ENCODE measurements around the gene TRIM56. TPM values are rescaled to one million over a fixed set of nuclear protein-coding genes. Genes with fewer than 3 reads are reported as not detected.
"Not testable (repeated sequence)": the region's sequence is repeated elsewhere in the genome, so short reads cannot be mapped to it uniquely, and the experiment has no call there.

The TRIM56 gene
- 21.0 TPM for total RNA-seq
- long read RNA-seq, full-length matches to known transcripts = 10 of 21 reads
- long read RNA-seq, partial matches to known transcripts = 1 of 21 reads
- long read RNA-seq, other reads (novel, unspliced or antisense) = 10 of 21 reads

DNA sequence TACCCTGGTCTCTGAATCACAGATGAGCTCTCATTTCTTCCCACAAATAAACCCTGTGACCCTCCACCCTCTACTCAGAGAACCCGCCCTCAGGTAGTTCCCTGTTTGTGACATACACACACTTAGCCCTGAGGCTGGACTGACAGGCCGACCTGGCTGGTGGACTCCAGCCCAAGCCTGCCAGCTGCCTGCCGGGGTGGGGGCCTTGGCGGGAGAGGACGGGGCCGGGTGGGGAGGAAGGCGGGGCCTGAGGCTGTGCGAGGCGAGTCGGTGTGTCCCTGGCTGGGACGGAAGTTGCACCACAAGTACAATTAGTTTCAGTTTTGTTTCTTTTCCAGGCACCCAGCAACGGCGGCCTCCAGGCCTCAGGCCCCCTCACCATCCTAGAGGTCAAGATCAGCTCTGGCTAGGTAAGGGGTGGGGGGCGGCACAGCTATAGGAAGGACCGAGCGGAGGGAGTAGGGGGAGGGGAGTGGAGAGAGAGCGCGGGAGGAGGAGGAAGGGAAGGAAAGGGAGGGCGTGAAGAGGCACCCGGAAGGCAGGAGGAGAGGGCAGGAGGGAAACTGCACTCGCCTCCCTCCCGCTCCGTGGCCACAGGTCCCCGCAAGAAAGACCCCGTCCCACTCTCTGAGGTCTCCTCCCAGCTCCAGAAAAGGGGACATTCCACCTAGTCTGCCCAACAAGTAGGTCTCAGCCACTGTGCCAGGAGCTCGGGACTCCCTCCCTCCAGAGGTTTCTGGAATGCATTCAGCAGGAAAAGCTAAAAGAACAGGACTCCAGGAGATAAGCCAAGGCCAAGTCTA is at the start of gene TRIM56:
Gene TRIM56, plus strand, starts transcription at position 320 of the 803 bp plus-strand sequence. CDS start 1,832 bp downstream, outside the sequence.
- intact Hi-C loops (cut with DNase I) = no loop called here
- ATAC-seq = peak; percentile 95
- DNase-seq (ENCODE audit: missing footprints) = peak; percentile 93

GRCh38 chr7:101035941-101036340 is 49.3 kb upstream of the TRIM56 start:
- DNase-seq (ENCODE audit: missing footprints) = no peak
- intact Hi-C loops (cut with DNase I) = no loop called here
- ATAC-seq = no peak

GRCh38 chr7:101041283-101041682 is 44.0 kb upstream of the TRIM56 start:
- DNase-seq (ENCODE audit: missing footprints); ATAC-seq; intact Hi-C loops (cut with DNase I): not testable (repeated sequence)

DNA sequence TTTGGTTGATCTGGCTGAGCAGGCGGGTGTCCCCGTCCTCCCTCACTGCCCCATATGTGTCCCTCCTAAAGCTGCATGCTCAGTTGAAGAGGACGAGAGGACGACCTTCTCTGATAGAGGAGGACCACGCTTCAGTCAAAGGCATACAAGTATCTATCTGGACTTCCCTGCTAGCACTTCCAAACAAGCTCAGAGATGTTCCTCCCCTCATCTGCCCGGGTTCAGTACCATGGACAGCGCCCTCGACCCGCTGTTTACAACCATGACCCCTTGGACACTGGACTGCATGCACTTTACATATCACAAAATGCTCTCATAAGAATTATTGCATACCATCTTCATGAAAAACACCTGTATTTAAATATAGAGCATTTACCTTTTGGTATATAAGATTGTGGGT is 26.9 kb upstream of the TRIM56 start:
- intact Hi-C loops (cut with DNase I) = loop anchor here (2.0 to 10.0 kb wide), 3 partner anchors 91 to 324 kb away; partner anchors contain the start of genes MUC12 and ZAN
- DNase-seq (ENCODE audit: missing footprints) (peak; percentile 73), ATAC-seq (peak; percentile 50)

GRCh38 chr7:101059620-101059942 is 25.7 kb upstream of the TRIM56 start:
- ATAC-seq (no peak), DNase-seq (ENCODE audit: missing footprints) (no peak)
- intact Hi-C loops (cut with DNase I) = loop anchor here (1.0 to 10.0 kb wide), 4 partner anchors 92 to 325 kb away; partner anchors contain the start of genes MUC12 and ZAN

GRCh38 chr7:101060992-101061391 is 24.3 kb upstream of the TRIM56 start:
- DNase-seq (ENCODE audit: missing footprints) (no peak), ATAC-seq (no peak)
- intact Hi-C loops (cut with DNase I) = no loop called here

GRCh38 chr7:101064176-101064550 is 21.1 kb upstream of the TRIM56 start:
- intact Hi-C loops (cut with DNase I); ATAC-seq; DNase-seq (ENCODE audit: missing footprints): not testable (repeated sequence)

DNA sequence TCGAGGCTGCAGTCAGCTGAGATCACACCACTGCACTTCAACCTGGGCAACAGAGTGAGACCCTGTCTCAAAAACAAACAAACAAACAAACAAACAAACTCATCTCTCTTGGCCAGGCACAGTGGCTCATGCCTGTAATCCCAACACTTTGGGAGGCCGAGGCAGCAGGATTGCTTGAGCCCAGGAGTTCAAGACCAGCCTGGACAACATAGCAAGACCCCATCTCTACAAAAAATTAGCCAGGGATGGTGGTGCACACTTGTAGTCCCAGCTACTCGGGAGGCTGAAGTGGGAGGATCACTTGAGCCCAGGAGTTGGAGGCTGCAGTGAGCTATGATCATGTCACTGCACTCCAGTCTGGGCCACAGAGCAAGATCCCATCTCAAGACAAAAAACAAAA is 20.1 kb upstream of the TRIM56 start:
- intact Hi-C loops (cut with DNase I); ATAC-seq; DNase-seq (ENCODE audit: missing footprints): not testable (repeated sequence)

GRCh38 chr7:101066141-101066832 is 19.0 kb upstream of the TRIM56 start:
- DNase-seq (ENCODE audit: missing footprints) (no peak), ATAC-seq (peak; percentile 46)

DNA sequence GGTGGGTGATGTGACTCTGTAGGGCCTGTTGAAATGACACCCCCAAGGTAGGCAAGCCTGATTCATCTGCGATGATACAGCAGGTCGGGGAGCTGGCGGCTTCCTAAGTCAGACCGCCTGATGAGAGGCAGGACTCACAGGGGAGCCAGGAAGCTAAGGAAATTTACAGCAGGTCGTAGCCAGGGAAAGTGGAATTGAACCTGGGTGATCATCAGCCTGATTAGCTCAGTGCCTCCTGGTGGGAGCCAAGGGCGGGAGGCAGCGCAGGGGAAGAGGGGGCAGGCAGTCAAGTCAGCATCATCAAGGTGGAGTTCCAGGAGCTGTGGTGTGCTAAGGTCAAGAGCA is 18.5 kb upstream of the TRIM56 start:
- intact Hi-C loops (cut with DNase I) = no loop called here
- no peak for DNase-seq (ENCODE audit: missing footprints)
- ATAC-seq = no peak

More at GRCh38 chr7:101066141-101066832, 19.0 kb upstream of the TRIM56 start:
- intact Hi-C loops (cut with DNase I) = no loop called here

DNA sequence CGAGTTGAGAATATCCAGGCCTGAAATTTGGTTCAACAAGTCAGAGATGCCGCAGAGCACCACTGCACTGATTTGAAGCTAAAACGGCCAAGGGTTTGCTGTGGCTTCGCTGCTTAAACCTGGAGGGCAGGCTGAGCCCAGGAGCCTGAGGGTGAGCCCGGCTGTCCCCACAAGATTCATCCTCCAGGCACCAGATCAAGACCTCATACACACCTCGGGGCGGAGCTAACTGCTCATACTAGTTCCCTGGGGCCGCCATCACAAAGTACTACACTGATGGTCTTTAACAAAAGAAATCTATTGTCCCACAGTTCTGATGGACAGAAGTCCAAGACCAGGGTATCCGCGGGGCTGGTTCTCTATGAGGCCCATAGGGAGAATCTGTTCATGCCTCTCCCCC is 16.9 kb upstream of the TRIM56 start:
- ATAC-seq (no peak), DNase-seq (ENCODE audit: missing footprints) (no peak)
- intact Hi-C loops (cut with DNase I) = no loop called here

DNA sequence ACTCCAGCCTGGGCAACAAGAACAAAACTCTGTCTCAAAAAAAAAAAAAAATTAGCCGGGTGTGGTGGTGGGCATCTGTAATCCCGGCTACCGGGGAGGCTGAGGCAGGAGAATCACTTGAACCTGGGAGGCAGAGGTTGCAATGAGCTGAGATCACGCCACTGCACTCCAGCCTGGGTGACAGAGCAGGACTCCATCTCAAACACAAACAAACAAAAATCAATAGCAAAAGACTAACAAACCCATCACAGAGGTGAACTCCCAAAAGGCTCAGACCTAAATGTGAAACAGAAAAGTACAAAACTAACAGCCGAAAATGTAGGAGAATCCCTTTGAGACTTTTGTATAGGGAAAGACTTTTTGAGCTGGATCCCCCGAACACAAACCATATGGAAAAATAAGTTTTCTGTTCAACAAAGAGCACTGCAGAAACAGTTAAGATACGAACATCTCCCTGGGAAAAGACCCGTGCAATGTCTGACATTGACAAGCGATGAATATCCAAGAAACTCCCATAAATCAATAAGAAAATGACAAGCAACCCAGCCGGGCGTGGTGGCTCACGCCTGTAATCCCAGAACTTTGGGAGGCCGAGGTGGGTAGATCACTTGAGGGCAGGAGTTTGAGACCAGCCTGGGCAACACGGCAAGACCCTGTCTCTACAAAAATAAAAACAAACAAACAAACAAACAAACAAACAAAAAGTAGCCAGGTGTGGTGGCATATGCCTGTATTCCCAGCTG is 13.7 kb upstream of the TRIM56 start:
- intact Hi-C loops (cut with DNase I); ATAC-seq; DNase-seq (ENCODE audit: missing footprints): not testable (repeated sequence)

DNA sequence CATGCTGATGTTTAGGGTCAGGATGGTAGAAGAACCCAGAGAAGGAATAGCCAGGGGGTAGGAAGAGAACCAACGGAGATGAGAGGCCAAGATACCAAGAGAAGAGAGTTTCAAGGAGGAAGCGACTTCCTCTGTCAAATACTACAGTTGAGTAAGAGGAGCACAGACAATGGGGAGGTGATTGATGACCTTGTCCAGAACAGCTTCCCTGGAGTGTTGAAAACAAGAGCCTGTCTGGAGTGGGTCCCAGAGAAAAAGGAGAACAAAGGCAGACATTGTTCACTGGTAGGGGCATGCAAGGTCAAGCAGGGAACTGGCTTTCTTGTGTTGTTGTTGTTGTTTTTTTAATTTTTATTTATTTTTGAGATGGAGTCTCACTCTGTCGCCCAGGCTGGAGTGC is 9.6 kb upstream of the TRIM56 start:
- no peak for ATAC-seq
- intact Hi-C loops (cut with DNase I) = loop anchor here (5.0 kb wide), 1 partner anchor 178 kb away; the partner anchor contains the start of gene ACHE
- DNase-seq (ENCODE audit: missing footprints) = no peak

DNA sequence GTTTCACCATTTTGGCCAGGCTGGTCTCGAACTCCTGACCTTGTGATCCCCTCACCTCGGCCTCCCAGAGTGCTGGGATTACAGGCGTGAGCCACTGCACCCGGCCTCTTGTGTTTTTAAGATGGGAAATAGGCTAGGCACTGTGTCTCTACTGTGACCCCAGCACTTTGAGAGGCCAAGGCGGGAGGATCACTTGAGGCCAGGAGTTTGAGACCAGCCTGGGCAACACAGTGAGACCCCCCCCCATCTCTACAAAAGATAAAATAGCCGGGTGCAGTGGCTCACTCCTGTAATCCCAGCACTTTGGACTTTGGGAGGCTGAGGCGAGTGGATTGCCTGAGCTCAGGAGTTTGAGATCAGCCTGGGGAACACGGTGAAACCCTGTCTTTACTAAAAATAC is 9.1 kb upstream of the TRIM56 start:
- DNase-seq (ENCODE audit: missing footprints); ATAC-seq: not testable (repeated sequence)
- intact Hi-C loops (cut with DNase I) = loop anchor here (5.0 kb wide), 1 partner anchor 179 kb away; the partner anchor contains the start of gene ACHE

DNA sequence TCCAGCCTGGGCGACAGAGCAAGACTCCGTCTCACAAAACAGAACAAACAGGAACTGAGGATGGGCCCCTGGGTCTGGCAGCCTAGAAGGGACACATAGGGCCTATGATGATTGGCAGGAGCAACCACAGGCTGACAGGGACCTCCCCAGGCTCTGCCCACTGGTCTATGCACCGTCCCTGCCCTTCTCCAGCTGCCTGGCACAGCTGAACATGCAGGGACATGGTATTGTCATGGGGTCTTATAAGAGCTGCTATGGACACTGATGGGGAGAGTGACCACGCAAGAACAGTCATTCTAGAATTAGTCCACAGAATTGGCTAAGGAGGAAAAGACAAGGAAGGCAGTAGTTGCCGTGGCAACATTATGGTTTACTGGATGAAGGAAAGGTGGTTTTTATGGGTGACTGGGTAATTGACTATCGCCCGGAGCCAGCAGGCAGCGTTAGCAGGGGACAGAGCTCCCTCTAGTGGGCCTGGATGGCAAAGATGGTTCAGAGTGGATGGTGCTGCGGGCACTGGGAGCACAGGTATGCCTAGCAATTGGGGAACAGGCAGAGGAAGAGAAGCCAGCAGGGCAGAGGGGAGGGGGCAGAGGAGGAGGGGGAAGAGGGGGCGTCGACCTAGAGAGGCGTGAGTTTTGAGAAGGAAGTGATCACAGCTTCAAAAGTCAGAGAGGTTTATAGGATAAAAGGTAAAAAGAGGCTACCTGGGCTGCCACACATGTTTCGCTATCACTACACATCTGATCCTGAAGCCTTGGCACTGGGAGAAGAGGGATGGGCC is 7.8 kb upstream of the TRIM56 start:
- ATAC-seq (peak; percentile 73), DNase-seq (ENCODE audit: missing footprints) (peak; percentile 83)
- intact Hi-C loops (cut with DNase I) = loop anchor here (5.0 kb wide), 1 partner anchor 180 kb away; the partner anchor contains the start of gene ACHE

DNA sequence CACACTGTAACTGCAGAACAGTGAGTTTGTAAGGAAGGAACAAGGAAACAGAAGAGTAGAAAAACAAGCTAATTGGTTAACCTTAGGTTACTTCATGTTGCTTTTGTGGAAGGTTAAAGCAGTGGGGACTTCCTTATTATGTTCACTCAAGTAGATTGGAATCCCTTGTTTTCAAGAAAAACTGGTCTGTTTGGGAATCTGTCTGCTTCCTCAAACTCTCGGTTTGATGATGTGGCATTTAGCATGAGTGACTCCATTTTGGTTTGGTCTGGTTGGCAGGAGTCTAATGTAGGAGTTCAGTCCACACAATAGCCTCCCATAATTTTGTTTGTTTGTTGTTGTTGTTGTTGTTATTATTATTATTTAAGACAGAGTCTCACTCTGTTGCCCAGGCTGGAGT is 3.8 kb upstream of the TRIM56 start:
- no peak for ATAC-seq
- no peak for DNase-seq (ENCODE audit: missing footprints)
- intact Hi-C loops (cut with DNase I) = no loop called here

DNA sequence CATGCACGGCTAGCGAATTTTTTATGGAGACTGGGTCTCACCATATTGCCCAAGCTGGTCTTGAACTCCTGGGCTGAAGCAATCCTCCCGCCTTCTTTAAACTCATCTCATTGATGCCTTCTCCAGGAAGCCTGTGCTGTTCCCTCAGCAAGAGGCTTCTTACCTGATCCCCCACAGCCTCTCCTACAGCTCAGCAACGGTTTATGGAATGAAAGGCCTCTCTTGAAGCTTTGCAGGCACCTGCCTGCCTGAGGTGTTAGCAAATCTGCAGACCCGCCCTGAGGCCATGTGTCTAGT is 468 bp upstream of the TRIM56 start:
- no peak for ATAC-seq
- intact Hi-C loops (cut with DNase I) = no loop called here
- DNase-seq (ENCODE audit: missing footprints) = no peak

DNA sequence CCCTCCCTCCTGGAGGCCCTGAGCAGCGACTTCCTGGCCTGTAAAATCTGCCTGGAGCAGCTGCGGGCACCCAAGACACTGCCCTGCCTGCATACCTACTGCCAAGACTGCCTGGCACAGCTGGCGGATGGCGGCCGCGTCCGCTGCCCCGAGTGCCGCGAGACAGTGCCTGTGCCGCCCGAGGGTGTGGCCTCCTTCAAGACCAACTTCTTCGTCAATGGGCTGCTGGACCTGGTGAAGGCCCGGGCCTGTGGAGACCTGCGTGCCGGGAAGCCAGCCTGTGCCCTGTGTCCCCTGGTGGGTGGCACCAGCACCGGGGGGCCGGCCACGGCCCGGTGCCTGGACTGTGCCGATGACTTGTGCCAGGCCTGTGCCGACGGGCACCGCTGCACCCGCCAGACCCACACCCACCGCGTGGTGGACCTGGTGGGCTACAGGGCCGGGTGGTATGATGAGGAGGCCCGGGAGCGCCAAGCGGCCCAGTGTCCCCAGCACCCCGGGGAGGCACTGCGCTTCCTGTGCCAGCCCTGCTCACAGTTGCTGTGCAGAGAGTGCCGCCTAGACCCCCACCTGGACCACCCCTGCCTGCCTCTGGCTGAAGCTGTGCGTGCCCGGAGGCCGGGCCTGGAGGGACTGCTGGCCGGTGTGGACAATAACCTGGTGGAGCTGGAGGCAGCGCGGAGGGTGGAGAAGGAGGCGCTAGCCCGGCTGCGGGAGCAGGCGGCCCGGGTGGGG is 2.2 kb downstream of the TRIM56 start:
- intact Hi-C loops (cut with DNase I) = no loop called here
- no peak for ATAC-seq

More for the DNA sequence above, 2.2 kb downstream of the TRIM56 start:
- DNase-seq (ENCODE audit: missing footprints) = peak; percentile 68
